Muscle of leg (tissue), 11 donors: ENCODE results near the gene PDZRN3. TPM values are rescaled to one million over a fixed set of nuclear protein-coding genes. Genes with fewer than 3 reads are reported as not detected.
A peak's percentile ranks its signal among the peaks of the same experiment; 100 is the strongest.

Source experiments
- DNase-seq: peaks from one replicate; pipeline ENCODE4 v3.0.0; 2013
- H3K27ac ChIP-seq: one replicate; pipeline ENCODE4 v1.5.1; 2013; ENCODE audit warnings: mild to moderate bottlenecking, low read length, control low read depth
- H3K27me3 ChIP-seq: one replicate; pipeline ENCODE4 v1.6.1; 2013; ENCODE audit warnings: low read length; ENCODE audit not compliant: control insufficient read depth, insufficient read depth
- H3K36me3 ChIP-seq: one replicate; pipeline ENCODE4 v1.6.1; 2013; ENCODE audit warnings: low read length; ENCODE audit not compliant: control insufficient read depth, insufficient read depth
- H3K4me1 ChIP-seq: one replicate; pipeline ENCODE4 v1.6.1; 2013; ENCODE audit warnings: low read length; ENCODE audit not compliant: control insufficient read depth, insufficient read depth
- H3K4me3 ChIP-seq: one replicate; pipeline ENCODE4 v1.5.1; 2013; ENCODE audit warnings: low read length, control low read depth
- H3K9me3 ChIP-seq: replicated peaks from 2 replicates; pipeline ENCODE4 v1.6.1; 2013; ENCODE audit warnings: low read depth, low read length; ENCODE audit not compliant: control insufficient read depth
- WGBS: methylation state at CpG from one replicate; pipeline ENCODE4 v1.1.5; 2013; ENCODE audit warnings: missing lambda C conversion rate; ENCODE audit not compliant: insufficient coverage; 5-methylcytosine and 5-hydroxymethylcytosine counted together
- polyA plus RNA-seq, 8 donors: library from polyadenylated mRNA; unstranded; fragments of 120-200 nt; gene quantifications; one replicate each; pipeline versions ENCODE4 v1.2.1 to v1.2.3, GENCODE V29; 2013; ENCODE audit warnings: inconsistent platforms in 1 of 8, low replicate concordance in 1 of 8; ENCODE audit not compliant: insufficient read length in 8 of 8, insufficient read depth in 1 of 8
- total RNA-seq: library from RNA; stranded (reverse); fragments of 120-200 nt; gene quantifications from one replicate; pipeline ENCODE4 v1.2.4, GENCODE V29; 2013

The PDZRN3 gene
- total and polyA plus RNA-seq, 9 donors = 57.1 to 96.4 (median 79.7) TPM

GRCh38 chr3:73581134-73581846 lies 43.5 kb downstream of the PDZRN3 start:
- H3K36me3 ChIP-seq = peaks cover 4% of the 10 kb centered on the region
- no peaks in the 10 kb centered on the region for H3K27me3 ChIP-seq
- DNase-seq = no peak
- H3K9me3 ChIP-seq = no peaks in the 10 kb centered on the region
- H3K4me1 ChIP-seq = peaks cover 18% of the 10 kb centered on the region
- WGBS = no CpG with 5 or more reads among the region's 2 CpGs
- H3K27ac ChIP-seq = no peak overlapping the region
- H3K4me3 ChIP-seq = no peak overlapping the region

GRCh38 chr3:73580343-73580742 lies 44.4 kb downstream of the PDZRN3 start:
- no peak overlapping the region for H3K4me3 ChIP-seq
- no peak for DNase-seq
- H3K4me1 ChIP-seq = peaks cover 17% of the 10 kb centered on the region
- WGBS = 19% methylated on average over 2 of the region's 2 CpGs
- no peak overlapping the region for H3K27ac ChIP-seq
- no peaks in the 10 kb centered on the region for H3K9me3 ChIP-seq
- H3K36me3 ChIP-seq = peaks cover 4% of the 10 kb centered on the region
- no peaks in the 10 kb centered on the region for H3K27me3 ChIP-seq

GRCh38 chr3:73577704-73578103 lies 47.0 kb downstream of the PDZRN3 start:
- H3K4me1 ChIP-seq = peaks cover 17% of the 10 kb centered on the region
- DNase-seq = no peak
- no peaks in the 10 kb centered on the region for H3K27me3 ChIP-seq
- H3K4me3 ChIP-seq = no peak overlapping the region
- WGBS = no CpG with 5 or more reads among the region's 5 CpGs
- H3K9me3 ChIP-seq = no peaks in the 10 kb centered on the region
- no peak overlapping the region for H3K27ac ChIP-seq
- H3K36me3 ChIP-seq = peaks cover 4% of the 10 kb centered on the region

GRCh38 chr3:73576999-73577461 lies 47.7 kb downstream of the PDZRN3 start:
- no CpG with 5 or more reads among the region's 4 CpGs for WGBS
- Histone ChIP-seq H3K27me3 (no peaks in the 10 kb centered on the region), H3K4me1 (peaks cover 17% of the 10 kb centered on the region), H3K9me3 (no peaks in the 10 kb centered on the region), H3K36me3 (peaks cover 4% of the 10 kb centered on the region), H3K4me3 (no peak overlapping the region), H3K27ac (no peak overlapping the region)
- no peak for DNase-seq

GRCh38 chr3:73575953-73576352 lies 48.8 kb downstream of the PDZRN3 start:
- no peak overlapping the region for H3K27ac ChIP-seq

GRCh38 chr3:73575519-73575918 lies 49.2 kb downstream of the PDZRN3 start:
- H3K4me1 ChIP-seq = peaks cover 22% of the 10 kb centered on the region
- H3K27ac ChIP-seq = no peak overlapping the region
- 80% methylated on average over 1 of the region's 2 CpGs for WGBS
- H3K9me3 ChIP-seq = no peaks in the 10 kb centered on the region
- no peak overlapping the region for H3K4me3 ChIP-seq
- no peak for DNase-seq
- H3K36me3 ChIP-seq = peaks cover 4% of the 10 kb centered on the region
- H3K27me3 ChIP-seq = no peaks in the 10 kb centered on the region

More at GRCh38 chr3:73575953-73576352, 48.8 kb downstream of the PDZRN3 start:
- H3K27me3 ChIP-seq = no peaks in the 10 kb centered on the region
- no peaks in the 10 kb centered on the region for H3K9me3 ChIP-seq
- WGBS = no CpG with 5 or more reads among the region's 3 CpGs
- H3K4me1 ChIP-seq = peaks cover 22% of the 10 kb centered on the region
- H3K36me3 ChIP-seq = peaks cover 4% of the 10 kb centered on the region
- DNase-seq = no peak
- no peak overlapping the region for H3K4me3 ChIP-seq

GRCh38 chr3:73573204-73573603 lies 51.5 kb downstream of the PDZRN3 start:
- Histone ChIP-seq H3K4me3 (no peak overlapping the region), H3K9me3 (no peaks in the 10 kb centered on the region), H3K27ac (no peak overlapping the region)

GRCh38 chr3:73572368-73572767 lies 52.4 kb downstream of the PDZRN3 start:
- Histone ChIP-seq H3K36me3 (no peaks in the 10 kb centered on the region), H3K9me3 (no peaks in the 10 kb centered on the region), H3K4me3 (no peak overlapping the region), H3K4me1 (peaks cover 22% of the 10 kb centered on the region), H3K27ac (no peak overlapping the region), H3K27me3 (no peaks in the 10 kb centered on the region)
- 60% methylated on average over 1 of the region's 3 CpGs for WGBS
- no peak for DNase-seq

More at GRCh38 chr3:73573204-73573603, 51.5 kb downstream of the PDZRN3 start:
- WGBS = no CpG with 5 or more reads among the region's 2 CpGs
- DNase-seq = no peak
- Histone ChIP-seq H3K27me3 (no peaks in the 10 kb centered on the region), H3K36me3 (peaks cover 2% of the 10 kb centered on the region), H3K4me1 (peaks cover 27% of the 10 kb centered on the region)

- no peaks in the 10 kb centered on the region for H3K9me3 ChIP-seq
- peaks cover 20% of the 10 kb centered on the region for H3K4me1 ChIP-seq
- no peak overlapping the region for H3K4me3 ChIP-seq
- no peaks in the 10 kb centered on the region for H3K27me3 ChIP-seq
- DNase-seq = no peak
- no peak overlapping the region for H3K27ac ChIP-seq
- no peaks in the 10 kb centered on the region for H3K36me3 ChIP-seq
- 66% methylated on average over 7 of the region's 10 CpGs for WGBS
These were observed 53.4 kb downstream of the PDZRN3 start for GRCh38 chr3:73571238-73571794.

GRCh38 chr3:73569246-73569760 lies 55.4 kb downstream of the PDZRN3 start:
- Histone ChIP-seq H3K4me3 (no peak overlapping the region), H3K27me3 (no peaks in the 10 kb centered on the region), H3K4me1 (peaks cover 20% of the 10 kb centered on the region), H3K27ac (peak overlapping the region; percentile 56), H3K9me3 (no peaks in the 10 kb centered on the region), H3K36me3 (no peaks in the 10 kb centered on the region)
- 73% methylated on average over 8 of the region's 8 CpGs for WGBS
- no peak for DNase-seq
